Tibial nerve (tissue), 3 donors: ENCODE results near the gene MDP1.

Experiments used
- EP300 ChIP-seq, 2 donors: sonication (generic); formaldehyde crosslinking; IDR thresholded peaks; one replicate each; pipeline ENCODE4 v1.6.1; 2017; ENCODE audit warnings: antibody characterized with exemption in 2 of 2, mild to moderate bottlenecking in 1 of 2
- POLR2A ChIP-seq, 2 donors: fragments of 450-650 bp; IDR thresholded peaks; one replicate each; pipeline ENCODE4 v1.6.1; 2017; ENCODE audit warnings: antibody characterized with exemption in 2 of 2, mild to moderate bottlenecking in 2 of 2, moderate library complexity in 2 of 2

- peak; percentile 62 to 98 for TF ChIP-seq EP300 (IDR thresholded peaks at IDR 0.05)
- peak; percentile 89 to 91 for TF ChIP-seq POLR2A (IDR thresholded peaks at IDR 0.05)
Observed at GRCh38 chr14:24212924-24213865, 2.7 kb downstream of the MDP1 start, which contains the start of gene CHMP4A.
